ENCODE measurements around the gene STRN.

- TF ChIP-seq CTCF (conservative IDR thresholded peaks at IDR 0.05; ENCODE audit: low read length) (no peak), EZH2phosphoT487 (IDR thresholded peaks at IDR 0.05; ENCODE audit: borderline replicate concordance, low read depth, low read length) (no peak)
These were observed 160.6 kb downstream of the STRN start for GRCh38 chr2:36805635-36806224.
